ENCODE measurements around the gene DGAT2.

DGAT2 gene

GRCh38 chr11:75781831-75782230 lies 13.3 kb downstream of the DGAT2 start:
- no peak for DNase-seq

DNA sequence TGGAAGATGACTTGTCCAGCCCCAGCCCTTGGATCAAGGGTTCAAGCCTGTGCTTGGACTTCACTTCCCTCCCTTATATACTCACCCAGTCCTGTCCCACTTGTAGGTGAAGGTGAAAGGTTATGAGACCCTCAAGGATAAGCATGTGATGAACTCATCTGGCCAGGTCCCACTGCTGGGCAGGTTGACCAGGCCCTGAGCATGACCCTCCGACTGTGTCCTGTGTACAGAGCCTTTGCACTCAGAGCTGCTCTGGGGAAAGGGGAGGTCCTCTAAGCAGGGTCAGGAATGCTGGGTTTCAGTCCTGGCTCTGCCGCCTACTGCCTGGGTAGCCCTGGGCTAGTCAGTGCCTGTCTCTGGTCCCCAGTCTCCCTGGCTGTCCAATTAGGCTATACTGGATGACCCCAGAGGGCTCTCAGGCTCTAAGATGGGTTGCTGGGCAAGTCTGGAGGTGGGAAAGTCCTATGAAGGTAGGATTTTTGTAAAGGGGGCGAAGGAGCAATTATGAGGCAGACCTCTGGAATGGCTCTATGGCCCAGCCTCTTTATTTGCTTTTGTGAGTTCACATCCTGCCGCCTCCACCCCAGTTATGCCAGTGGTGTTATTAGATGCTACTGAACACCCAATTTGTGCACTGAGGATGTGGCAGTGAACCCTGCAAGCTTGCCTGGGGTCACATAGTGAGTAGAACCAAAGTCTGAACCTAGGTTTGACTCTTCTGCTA lies 14.1 kb downstream of the DGAT2 start:
- DNase-seq, result no peak

- no peak for DNase-seq
Measured at GRCh38 chr11:75783416-75784084, 15.0 kb downstream of the DGAT2 start.

DNA sequence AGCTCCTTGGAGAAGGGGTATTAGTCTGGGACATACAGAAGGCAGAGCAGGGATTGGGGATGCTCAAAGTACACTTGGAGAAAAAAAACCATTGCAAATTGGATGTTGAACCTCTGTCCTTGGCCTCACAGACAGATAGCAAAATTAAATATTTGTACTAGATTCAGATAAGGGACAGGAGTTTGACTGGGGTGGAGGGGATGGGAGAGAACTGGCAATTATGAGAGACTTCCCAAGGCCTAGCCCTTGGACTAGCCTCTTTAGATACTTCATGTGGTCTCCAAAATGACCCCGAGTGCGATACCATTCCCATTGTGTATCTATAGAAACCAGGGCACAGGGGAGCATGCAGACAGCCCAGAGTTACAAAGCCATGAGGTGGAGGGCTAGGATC lies 15.5 kb downstream of the DGAT2 start:
- no peak for DNase-seq

DNA sequence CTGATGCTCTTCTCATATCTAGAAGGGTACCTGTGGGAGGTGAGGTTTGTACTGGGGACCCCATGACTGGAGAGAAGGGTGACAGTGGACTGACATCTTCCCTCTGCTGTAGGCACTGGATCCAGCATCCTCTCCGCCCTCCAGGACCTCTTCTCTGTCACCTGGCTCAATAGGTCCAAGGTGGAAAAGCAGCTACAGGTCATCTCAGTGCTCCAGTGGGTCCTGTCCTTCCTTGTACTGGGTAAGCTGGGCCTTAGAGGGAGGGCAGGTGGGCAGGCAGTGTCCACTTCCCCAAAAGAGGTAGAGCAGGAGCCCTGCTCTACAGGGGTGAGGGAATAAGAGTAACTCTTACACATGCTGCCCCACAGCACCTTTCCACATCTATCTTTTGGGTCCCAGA lies 15.9 kb downstream of the DGAT2 start:
- no peak for DNase-seq

DNA sequence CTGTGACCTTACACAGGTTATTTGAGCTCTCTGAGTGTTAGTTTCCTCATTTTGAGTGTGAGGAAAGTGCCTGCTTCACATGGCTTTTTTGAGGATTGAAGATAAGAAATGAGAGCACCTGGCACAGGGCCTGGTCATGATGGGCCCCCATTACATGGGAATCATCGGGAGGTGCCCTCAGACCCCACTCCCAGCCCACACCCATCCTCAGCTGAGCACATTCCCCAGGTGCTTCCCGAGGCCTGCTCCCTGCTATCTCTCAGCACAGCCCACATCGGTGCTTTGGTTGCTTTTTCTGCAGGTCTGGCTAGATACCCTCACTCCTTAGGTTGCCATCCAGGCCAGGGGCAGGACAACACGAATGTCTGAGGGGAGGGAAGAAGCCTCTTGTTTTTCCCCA lies 16.6 kb downstream of the DGAT2 start:
- no peak for DNase-seq

GRCh38 chr11:75786101-75786736 lies 17.6 kb downstream of the DGAT2 start:
- no peak for DNase-seq

- DNase-seq, result no peak
Measured at GRCh38 chr11:75789521-75789920, 20.9 kb downstream of the DGAT2 start.

GRCh38 chr11:75790986-75791385 lies 22.4 kb downstream of the DGAT2 start:
- DNase-seq, result no peak

GRCh38 chr11:75792127-75792731 lies 23.7 kb downstream of the DGAT2 start:
- DNase-seq, result no peak

GRCh38 chr11:75792997-75793800 lies 24.6 kb downstream of the DGAT2 start:
- DNase-seq, result no peak

DNA sequence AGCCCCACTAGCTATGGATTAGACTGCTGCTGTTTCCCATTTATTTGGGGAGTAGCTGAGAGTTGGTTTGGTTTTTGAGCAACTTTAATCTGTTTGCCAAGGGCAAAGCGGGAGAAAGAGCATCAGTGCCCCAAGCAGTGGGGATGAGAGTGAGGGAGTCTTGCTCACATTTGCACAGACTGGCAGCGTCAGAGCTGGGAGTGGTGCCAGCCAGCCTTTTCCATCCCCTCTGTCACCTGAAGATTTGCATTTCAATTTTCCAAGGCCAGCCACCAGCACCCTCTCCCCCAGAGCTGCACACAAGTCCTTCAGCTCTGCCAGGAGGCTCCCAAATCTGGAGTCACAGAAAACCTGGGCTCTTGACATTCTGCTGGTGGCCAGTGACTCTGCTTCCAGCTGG lies 25.4 kb downstream of the DGAT2 start:
- DNase-seq, result no peak

- DNase-seq, result no peak
Measured at GRCh38 chr11:75795276-75796090, 26.9 kb downstream of the DGAT2 start.

- DNase-seq, result no peak
Measured at GRCh38 chr11:75796091-75796435, 27.5 kb downstream of the DGAT2 start.

- DNase-seq, result no peak
Measured at GRCh38 chr11:75797116-75797515, 28.5 kb downstream of the DGAT2 start.

GRCh38 chr11:75797792-75798191 lies 29.2 kb downstream of the DGAT2 start:
- DNase-seq, result no peak

GRCh38 chr11:75800136-75800675 lies 31.6 kb downstream of the DGAT2 start:
- DNase-seq, result no peak

- no peak for DNase-seq
Measured at GRCh38 chr11:75800728-75801361, 32.3 kb downstream of the DGAT2 start.

DNA sequence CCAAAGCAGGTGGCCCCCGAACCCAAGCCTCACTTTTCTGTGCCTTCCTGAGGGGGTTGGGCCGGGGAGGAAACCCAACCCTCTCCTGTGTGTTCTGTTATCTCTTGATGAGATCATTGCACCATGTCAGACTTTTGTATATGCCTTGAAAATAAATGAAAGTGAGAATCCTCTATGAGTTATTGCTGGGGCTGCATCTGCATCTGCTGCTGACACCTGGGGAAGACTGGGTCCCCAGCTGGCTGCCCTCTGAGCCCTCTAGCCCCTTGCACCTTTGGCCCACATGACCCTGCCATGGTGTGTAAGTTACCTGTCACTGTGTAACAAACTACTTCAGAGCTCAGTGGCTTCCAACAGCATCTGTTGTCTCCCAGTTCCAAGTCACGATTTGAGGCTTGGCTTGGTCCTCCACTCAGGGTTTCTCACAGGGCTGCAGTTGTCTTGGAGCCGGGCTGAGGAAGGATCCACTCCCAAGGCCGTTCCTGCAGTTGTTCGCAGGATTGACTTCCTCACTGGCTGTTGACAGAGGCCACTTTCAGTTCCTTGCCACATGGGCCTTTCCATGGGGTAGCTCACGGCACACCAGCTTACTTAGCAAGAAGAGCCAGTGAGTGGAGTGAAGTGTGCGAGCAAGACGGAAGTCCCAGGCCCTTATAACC lies 32.9 kb downstream of the DGAT2 start:
- DNase-seq, result no peak

DNA sequence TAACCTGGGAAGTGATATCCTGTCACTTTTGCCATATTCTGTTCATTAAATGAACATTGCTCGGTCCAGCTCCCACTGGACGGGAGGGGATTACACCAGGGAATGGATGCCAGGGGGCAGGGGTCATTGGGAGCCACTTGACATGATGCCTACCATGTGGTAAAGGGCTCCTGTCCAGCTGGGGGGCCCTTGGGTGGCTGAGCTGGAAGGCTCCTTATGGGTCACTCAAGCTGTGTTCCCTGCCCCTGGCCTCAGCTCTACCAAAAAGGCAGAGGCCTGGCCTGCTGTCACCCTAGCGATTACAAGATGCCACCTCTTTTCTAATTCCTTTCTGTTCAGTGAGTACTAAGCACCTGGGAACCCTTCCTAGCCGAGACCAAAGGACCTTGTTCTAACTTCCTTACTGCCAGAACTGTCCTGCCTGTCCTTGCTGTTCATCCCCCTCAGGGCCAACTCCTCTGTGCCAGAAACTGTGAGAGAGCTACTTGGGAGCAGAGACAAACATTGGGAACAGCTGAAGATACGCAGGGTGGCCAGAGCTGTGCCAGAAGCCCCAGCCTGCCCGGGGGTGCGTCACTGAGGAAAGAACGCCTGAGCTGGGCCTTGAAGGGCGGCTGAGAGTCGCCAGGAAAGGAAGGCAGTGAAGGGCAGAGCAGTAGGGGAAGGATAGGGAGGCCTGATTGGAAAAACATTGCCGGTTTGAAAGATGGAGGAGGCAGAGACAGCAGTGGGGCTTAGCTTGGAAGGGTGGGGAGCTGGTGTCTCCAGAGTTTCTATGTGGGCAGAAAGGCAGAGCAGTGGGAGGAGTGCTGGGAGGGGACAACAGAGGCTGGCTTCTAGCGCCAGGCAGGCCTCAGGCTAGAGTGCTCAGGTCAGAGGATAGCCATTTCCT lies 33.7 kb downstream of the DGAT2 start:
- no peak for DNase-seq
